Measurements from ENCODE around the gene PLCH2.

The PLCH2 gene

GRCh38 chr1:2435091-2435490 is 41.0 kb upstream of the PLCH2 start:
- no peak for TF ChIP-seq CTCF (conservative IDR thresholded peaks at IDR 0.05; ENCODE audit: low read depth, low read length)
- Histone ChIP-seq H3K9ac (no peak overlapping the region), H2AFZ (ENCODE audit: low read depth) (no peak overlapping the region), H3K79me2 (ENCODE audit: insufficient read depth, low read depth) (no peaks in the 10 kb centered on the region), H3K27ac (no peak overlapping the region), H4K20me1 (ENCODE audit: insufficient read depth) (no peaks in the 10 kb centered on the region), H3K36me3 (ENCODE audit: insufficient read depth) (no peaks in the 10 kb centered on the region), H3K4me3 (IDR thresholded peaks at IDR 0.05; ENCODE audit: insufficient read depth, low read depth, low read length) (no peak overlapping the region), H3K27me3 (ENCODE audit: insufficient read depth, low read depth) (peaks cover 79% of the 10 kb centered on the region), H3K4me1 (ENCODE audit: low read depth, poor library complexity, severe bottlenecking) (peaks cover 15% of the 10 kb centered on the region), H3K4me2 (no peak overlapping the region)

- peaks cover 77% of the 10 kb centered on the region for H3K27me3 ChIP-seq (ENCODE audit: insufficient read depth, low read depth)
- no peak overlapping the region for H3K9ac ChIP-seq
- H3K4me3 ChIP-seq (IDR thresholded peaks at IDR 0.05; ENCODE audit: insufficient read depth, low read depth, low read length) = no peak overlapping the region
- H3K4me1 ChIP-seq (ENCODE audit: low read depth, poor library complexity, severe bottlenecking) = peaks cover 15% of the 10 kb centered on the region
- H4K20me1 ChIP-seq (ENCODE audit: insufficient read depth) = no peaks in the 10 kb centered on the region
- H3K36me3 ChIP-seq (ENCODE audit: insufficient read depth) = no peaks in the 10 kb centered on the region
- H3K4me2 ChIP-seq = no peak overlapping the region
- TF ChIP-seq CTCF (conservative IDR thresholded peaks at IDR 0.05; ENCODE audit: low read depth, low read length) = no peak
- no peaks in the 10 kb centered on the region for H3K79me2 ChIP-seq (ENCODE audit: insufficient read depth, low read depth)
- no peak overlapping the region for H2AFZ ChIP-seq (ENCODE audit: low read depth)
- no peak overlapping the region for H3K27ac ChIP-seq
Observed at GRCh38 chr1:2435746-2436355, 40.2 kb upstream of the PLCH2 start.

- Histone ChIP-seq H2AFZ (ENCODE audit: low read depth) (no peak overlapping the region), H4K20me1 (ENCODE audit: insufficient read depth) (no peaks in the 10 kb centered on the region), H3K36me3 (ENCODE audit: insufficient read depth) (no peaks in the 10 kb centered on the region), H3K4me3 (IDR thresholded peaks at IDR 0.05; ENCODE audit: insufficient read depth, low read depth, low read length) (no peak overlapping the region), H3K27me3 (ENCODE audit: insufficient read depth, low read depth) (peaks cover 78% of the 10 kb centered on the region), H3K79me2 (ENCODE audit: insufficient read depth, low read depth) (no peaks in the 10 kb centered on the region), H3K4me2 (no peak overlapping the region), H3K4me1 (ENCODE audit: low read depth, poor library complexity, severe bottlenecking) (peaks cover 15% of the 10 kb centered on the region), H3K9ac (no peak overlapping the region), H3K27ac (no peak overlapping the region)
- no peak for TF ChIP-seq CTCF (conservative IDR thresholded peaks at IDR 0.05; ENCODE audit: low read depth, low read length)
Observed at GRCh38 chr1:2436876-2437275, 39.2 kb upstream of the PLCH2 start.

- TF ChIP-seq CTCF (conservative IDR thresholded peaks at IDR 0.05; ENCODE audit: low read depth, low read length) = no peak
- no peak overlapping the region for H3K4me3 ChIP-seq (IDR thresholded peaks at IDR 0.05; ENCODE audit: insufficient read depth, low read depth, low read length)
- no peak overlapping the region for H3K27ac ChIP-seq
- no peak overlapping the region for H3K4me2 ChIP-seq
- H3K27me3 ChIP-seq (ENCODE audit: insufficient read depth, low read depth) = peaks cover 78% of the 10 kb centered on the region
- H3K79me2 ChIP-seq (ENCODE audit: insufficient read depth, low read depth) = no peaks in the 10 kb centered on the region
- H2AFZ ChIP-seq (ENCODE audit: low read depth) = no peak overlapping the region
- no peaks in the 10 kb centered on the region for H4K20me1 ChIP-seq (ENCODE audit: insufficient read depth)
- peaks cover 15% of the 10 kb centered on the region for H3K4me1 ChIP-seq (ENCODE audit: low read depth, poor library complexity, severe bottlenecking)
- H3K9ac ChIP-seq = no peak overlapping the region
- H3K36me3 ChIP-seq (ENCODE audit: insufficient read depth) = no peaks in the 10 kb centered on the region
Observed at GRCh38 chr1:2437617-2438016, 38.5 kb upstream of the PLCH2 start.

Data from KMS-11 (cell line).